Testis (tissue), 3 donors: ENCODE measurements around the gene HPD. TPM values are rescaled to one million over a fixed set of nuclear protein-coding genes. Genes with fewer than 3 reads are reported as not detected.

Experiments used
- DNase-seq: peaks from one replicate; pipeline ENCODE4 v3.0.0-alpha.2; 2019
- H3K27ac ChIP-seq, 2 donors: fragments of 200-600 bp; sonication (generic); one replicate each; pipeline ENCODE4 v1.5.1; 2019
- H3K27me3 ChIP-seq: fragments of 200-600 bp; sonication (generic); one replicate; pipeline ENCODE4 v1.5.1; 2019
- H3K36me3 ChIP-seq: fragments of 200-600 bp; sonication (generic); one replicate; pipeline ENCODE4 v1.5.1; 2017; ENCODE audit warnings: low read depth; ENCODE audit errors: missing control alignments
- H3K4me1 ChIP-seq: fragments of 200-600 bp; sonication (generic); one replicate; pipeline ENCODE4 v1.5.1; 2019
- H3K4me3 ChIP-seq, 2 donors: fragments of 200-600 bp; sonication (generic); one replicate each; pipeline ENCODE4 v1.5.1; 2017 to 2019
- H3K9me3 ChIP-seq: fragments of 200-600 bp; sonication (generic); one replicate; pipeline ENCODE4 v1.5.1; 2017
- POLR2A ChIP-seq: fragments of 450-650 bp; IDR thresholded peaks from one replicate; pipeline ENCODE4 v1.6.1; 2017; ENCODE audit warnings: antibody characterized with exemption, mild to moderate bottlenecking, moderate library complexity
- WGBS, 2 donors: methylation state at CpG; one replicate each; pipeline ENCODE4 v1.1.5; 2018; 5-methylcytosine and 5-hydroxymethylcytosine counted together
- intact Hi-C: fragments of 100-400 bp; cut with DNase I; formaldehyde crosslinking; loops from one replicate; pipeline ENCODE4 v1.15.1; 2023; ENCODE audit warnings: low total_unique reads
- polyA plus RNA-seq: library from polyadenylated mRNA; stranded (reverse); fragments of 350-450 nt; fragmentation: Illumina TruSeq; extraction: RNeasy Lipid Tissue Mini Kit (QIAGEN cat#74804); gene quantifications from one replicate; pipeline ENCODE4 v1.2.3, GENCODE V29; 2014; ENCODE audit warnings: low read depth, low replicate concordance; ENCODE audit not compliant: insufficient read depth
- total RNA-seq, 2 donors: library from RNA; depleted of rRNA; stranded (reverse); fragments of >200 nt; gene quantifications; one replicate each; pipeline ENCODE4 v1.2.3, GENCODE V29; 2016
- TF ChIP-seq, protein P1 (sequence below), 3 experiments: fragments of 450-650 bp in 2 of 3; fragments of 200-600 bp in 1 of 3; sonication (generic) in 1 of 3; IDR thresholded peaks; one replicate each; pipeline ENCODE4 v1.5.1; 2016 to 2019; ENCODE audit warnings: antibody characterized with exemption in 3 of 3, mild to moderate bottlenecking in 2 of 3, moderate library complexity in 1 of 3

HPD gene
- total and polyA plus RNA-seq, 3 donors from 2014 or later, result 5.9 to 11.6 (median 10.6) TPM

DNA sequence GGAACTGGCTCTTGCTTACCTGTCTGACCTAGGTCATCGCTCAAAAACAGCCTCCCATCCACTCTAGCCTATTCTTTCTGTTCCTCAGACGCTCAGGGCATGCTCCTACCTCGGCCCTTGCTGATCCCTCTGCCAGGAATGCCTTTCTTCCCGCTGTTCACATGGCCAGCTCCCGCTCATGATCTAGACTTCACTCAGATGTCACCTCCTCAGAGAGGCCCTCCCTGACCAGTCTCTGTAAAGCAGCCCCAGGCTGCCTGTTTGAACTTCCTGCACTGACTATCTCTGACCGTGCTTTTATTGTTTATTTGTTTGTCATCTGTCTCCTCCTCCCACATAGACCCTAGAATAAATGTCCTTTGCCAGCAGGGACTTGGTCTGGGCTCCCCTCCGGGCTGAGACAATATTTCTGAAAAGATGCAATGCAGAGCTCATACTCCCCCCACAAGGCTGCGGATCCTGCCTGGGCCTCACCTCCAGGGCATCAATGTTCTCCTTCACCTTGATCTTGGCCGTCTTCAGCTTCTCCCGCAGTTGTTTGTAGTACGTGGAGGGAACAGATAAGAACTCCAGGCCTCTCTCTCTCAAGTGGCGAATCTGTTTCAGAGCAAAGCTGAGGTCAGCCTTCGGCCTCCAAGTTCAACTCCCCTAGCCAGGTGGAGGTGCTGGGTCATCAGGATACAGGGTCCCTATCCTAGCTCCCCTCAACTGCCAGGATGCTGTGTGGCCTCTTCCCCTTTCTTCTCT, 15.2 kb downstream of the HPD start:
- TF ChIP-seq POLR2A, result no peak
- TF ChIP-seq, protein P1, sequence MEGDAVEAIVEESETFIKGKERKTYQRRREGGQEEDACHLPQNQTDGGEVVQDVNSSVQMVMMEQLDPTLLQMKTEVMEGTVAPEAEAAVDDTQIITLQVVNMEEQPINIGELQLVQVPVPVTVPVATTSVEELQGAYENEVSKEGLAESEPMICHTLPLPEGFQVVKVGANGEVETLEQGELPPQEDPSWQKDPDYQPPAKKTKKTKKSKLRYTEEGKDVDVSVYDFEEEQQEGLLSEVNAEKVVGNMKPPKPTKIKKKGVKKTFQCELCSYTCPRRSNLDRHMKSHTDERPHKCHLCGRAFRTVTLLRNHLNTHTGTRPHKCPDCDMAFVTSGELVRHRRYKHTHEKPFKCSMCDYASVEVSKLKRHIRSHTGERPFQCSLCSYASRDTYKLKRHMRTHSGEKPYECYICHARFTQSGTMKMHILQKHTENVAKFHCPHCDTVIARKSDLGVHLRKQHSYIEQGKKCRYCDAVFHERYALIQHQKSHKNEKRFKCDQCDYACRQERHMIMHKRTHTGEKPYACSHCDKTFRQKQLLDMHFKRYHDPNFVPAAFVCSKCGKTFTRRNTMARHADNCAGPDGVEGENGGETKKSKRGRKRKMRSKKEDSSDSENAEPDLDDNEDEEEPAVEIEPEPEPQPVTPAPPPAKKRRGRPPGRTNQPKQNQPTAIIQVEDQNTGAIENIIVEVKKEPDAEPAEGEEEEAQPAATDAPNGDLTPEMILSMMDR (IDR thresholded peaks at IDR 0.05), result no peak
- H3K9me3 ChIP-seq, result no peaks in the 10 kb centered on the region
- H3K4me3 ChIP-seq, result no peak overlapping the region
- 63 to 71% methylated on average over 13 of the region's 13 CpGs for WGBS, 2 donors
- no peaks in the 10 kb centered on the region for H3K36me3 ChIP-seq
- H3K4me1 ChIP-seq, result peaks cover 6% of the 10 kb centered on the region
- intact Hi-C loops, result no loop called here
- H3K27me3 ChIP-seq, result no peaks in the 10 kb centered on the region
- DNase-seq, result no peak
- H3K27ac ChIP-seq, result no peak overlapping the region

DNA sequence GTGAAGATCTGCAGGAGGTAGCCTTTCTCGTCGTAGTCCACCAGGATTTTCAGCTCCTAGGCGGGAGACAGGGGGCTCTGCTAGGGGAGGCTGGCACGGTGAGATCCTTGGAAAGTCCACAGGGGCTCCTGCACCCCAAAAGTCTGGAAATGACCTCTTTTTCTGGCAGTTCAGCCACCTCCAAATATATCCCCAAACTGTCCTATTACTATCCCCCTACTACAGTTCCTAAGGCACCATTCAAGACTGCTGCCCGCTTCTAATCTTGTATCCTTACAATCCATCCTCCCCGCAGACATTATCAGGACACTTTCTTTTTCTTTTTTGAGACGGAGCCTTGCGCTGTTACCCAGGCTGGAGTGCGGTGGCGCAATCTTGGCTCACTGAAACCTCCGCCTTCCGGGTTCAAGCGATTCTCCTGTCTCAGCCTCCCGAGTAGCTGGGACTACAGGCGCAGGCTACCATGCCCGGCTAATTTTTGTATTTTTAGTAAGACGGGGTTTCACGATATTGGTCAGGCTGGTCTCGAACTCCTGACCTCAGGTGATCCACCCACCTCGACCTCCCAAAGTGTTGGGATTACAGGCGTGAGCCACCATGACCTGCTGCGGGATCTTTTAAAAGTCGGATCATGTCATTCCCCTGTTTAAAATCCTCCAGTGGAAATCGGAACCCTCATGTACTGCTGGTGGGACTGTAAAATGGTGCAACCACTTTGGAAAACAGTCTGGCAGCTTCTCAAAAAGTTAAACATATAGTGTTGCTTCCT, 18.5 kb downstream of the HPD start:
- intact Hi-C loops, result no loop called here
- H3K4me3 ChIP-seq, result peak overlapping the region; percentile 33 to 42
- no peaks in the 10 kb centered on the region for H3K36me3 ChIP-seq
- WGBS, 2 donors, result 32 to 54% methylated on average over 24 of the region's 24 CpGs
- peaks cover 6% of the 10 kb centered on the region for H3K4me1 ChIP-seq
- H3K27ac ChIP-seq, result peak overlapping the region in 1 of 2 donors; percentile 28
- DNase-seq, result no peak
- no peaks in the 10 kb centered on the region for H3K27me3 ChIP-seq
- no peaks in the 10 kb centered on the region for H3K9me3 ChIP-seq
- no peak for TF ChIP-seq POLR2A
- TF ChIP-seq, protein P1 (IDR thresholded peaks at IDR 0.05), result no peak

DNA sequence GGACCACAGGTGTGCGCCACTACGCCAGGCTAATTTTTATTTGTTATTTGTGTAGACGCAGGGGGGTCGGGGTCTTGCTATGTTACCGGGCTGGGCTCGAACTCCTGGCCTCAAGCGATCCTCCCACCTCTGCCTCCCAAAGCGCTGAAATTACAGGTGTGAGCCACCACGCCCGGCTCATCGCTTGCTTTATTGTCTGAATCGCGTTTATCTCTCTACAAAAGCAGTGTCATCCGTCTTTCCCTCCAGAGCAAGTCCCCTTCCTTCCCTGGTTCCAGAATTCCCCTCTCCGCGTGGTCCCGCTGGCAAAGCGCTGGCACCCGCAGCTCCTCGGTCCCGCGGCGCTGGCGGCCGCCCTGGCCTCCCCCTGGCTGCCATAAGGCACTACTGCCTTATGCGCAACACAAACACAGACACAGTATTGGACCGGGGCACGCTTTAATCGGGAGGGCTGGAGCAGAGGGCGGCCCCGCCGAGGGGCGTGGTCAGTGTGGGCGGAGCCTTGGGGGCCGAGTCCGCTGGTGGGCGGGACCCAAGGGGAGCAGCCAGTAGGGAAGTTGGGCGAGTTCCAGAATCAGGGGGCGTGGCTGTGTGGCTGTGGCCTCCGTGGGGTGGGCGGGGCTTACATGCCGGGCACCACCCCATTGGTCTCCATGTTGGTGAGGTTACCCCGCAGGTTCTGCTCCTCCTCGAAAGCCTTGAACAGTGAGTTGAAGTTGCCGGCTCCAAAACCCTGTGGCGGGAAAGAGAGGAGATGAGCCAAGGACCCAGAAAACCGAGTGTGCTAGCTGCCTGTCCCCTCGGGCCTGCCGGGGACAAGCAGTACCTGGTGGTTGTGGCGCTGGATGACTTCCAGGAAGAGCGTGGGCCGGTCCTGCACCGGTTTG, 19.3 kb downstream of the HPD start:
- Histone ChIP-seq H3K9me3 (no peaks in the 10 kb centered on the region), H3K4me1 (peaks cover 6% of the 10 kb centered on the region), H3K27me3 (no peaks in the 10 kb centered on the region), H3K36me3 (no peaks in the 10 kb centered on the region), H3K27ac (peak overlapping the region in 1 of 2 donors; percentile 28), H3K4me3 (peak overlapping the region; percentile 33 to 42)
- TF ChIP-seq, protein P1 (IDR thresholded peaks at IDR 0.05), result peak in 2 of 3 experiments; percentile 29 to 32
- no peak for TF ChIP-seq POLR2A
- peak; percentile 100 for DNase-seq
- intact Hi-C loops, result no loop called here
- WGBS, 2 donors, result 10 to 11% methylated on average over 51 to 53 of the region's 53 CpGs

DNA sequence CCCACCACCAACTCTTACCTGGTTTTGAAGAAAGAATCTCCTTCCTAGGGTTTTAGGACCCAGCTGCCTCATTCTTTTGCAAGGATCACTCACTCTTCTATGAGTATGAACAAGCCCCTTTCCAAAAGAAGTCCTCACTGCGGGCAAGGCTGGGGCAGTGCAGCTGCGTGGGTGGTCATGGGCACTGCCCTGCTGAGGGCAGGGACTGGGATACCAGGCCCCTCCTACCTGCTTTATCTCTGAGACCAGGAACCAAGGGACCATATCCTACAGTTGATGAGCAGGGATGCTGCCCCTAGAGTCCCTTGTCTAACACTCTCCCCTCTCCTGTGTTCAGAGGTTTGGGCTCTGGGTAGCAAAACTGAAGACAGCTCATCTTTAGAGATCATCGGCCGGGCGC, 20.5 kb downstream of the HPD start:
- TF ChIP-seq, protein P1 (IDR thresholded peaks at IDR 0.05), result no peak
- TF ChIP-seq POLR2A, result no peak
- no peaks in the 10 kb centered on the region for H3K36me3 ChIP-seq
- H3K27ac ChIP-seq, result no peak overlapping the region
- 79 to 80% methylated on average over 5 of the region's 5 CpGs for WGBS, 2 donors
- peaks cover 6% of the 10 kb centered on the region for H3K4me1 ChIP-seq
- no peaks in the 10 kb centered on the region for H3K27me3 ChIP-seq
- DNase-seq, result no peak
- no peaks in the 10 kb centered on the region for H3K9me3 ChIP-seq
- H3K4me3 ChIP-seq, result peak overlapping the region in 1 of 2 donors; percentile 15
- intact Hi-C loops, result no loop called here
